Smooth muscle cell (in vitro differentiated cells): ENCODE results near the gene ZNF83. TPM values are rescaled to one million over a fixed set of nuclear protein-coding genes. Genes with fewer than 3 reads are reported as not detected.
A peak's percentile ranks its signal among the peaks of the same experiment; 100 is the strongest.

Experiments
- DNase-seq: peaks from one replicate; lab custom pipeline; 2025; ENCODE audit not compliant: unreplicated experiment; lab: John Stamatoyannopoulos, UW
- H2AFZ ChIP-seq: fragments of 200-600 bp; sonication (generic); 2 replicates; pipeline ENCODE4 v1.6.0; 2016; ENCODE audit warnings: antibody characterized with exemption, low read depth, mild to moderate bottlenecking
- H3F3A ChIP-seq: fragments of 200-600 bp; sonication (generic); 2 replicates; pipeline ENCODE4 v1.6.0; 2017; ENCODE audit warnings: antibody characterized with exemption, low read depth
- H3K27ac ChIP-seq: fragments of 200-600 bp; sonication (generic); 2 replicates; pipeline ENCODE4 v1.5.1; 2016; ENCODE audit warnings: low read depth, mild to moderate bottlenecking
- H3K27me3 ChIP-seq: fragments of 200-600 bp; sonication (generic); 2 replicates; pipeline ENCODE4 v1.6.1; 2016; ENCODE audit warnings: low read depth, mild to moderate bottlenecking
- H3K36me3 ChIP-seq: fragments of 200-600 bp; sonication (generic); 2 replicates; pipeline ENCODE4 v1.5.1; 2016; ENCODE audit warnings: low read depth
- H3K4me1 ChIP-seq: fragments of 200-600 bp; sonication (generic); 2 replicates; pipeline ENCODE4 v1.5.1; 2016; ENCODE audit warnings: low read depth
- H3K4me2 ChIP-seq: fragments of 200-600 bp; sonication (generic); 2 replicates; pipeline ENCODE4 v1.6.0; 2016; ENCODE audit warnings: mild to moderate bottlenecking
- H3K4me3 ChIP-seq: fragments of 200-600 bp; sonication (generic); 2 replicates; pipeline ENCODE4 v1.5.1; 2016; ENCODE audit warnings: mild to moderate bottlenecking
- H3K79me2 ChIP-seq: fragments of 200-600 bp; sonication (generic); 2 replicates; pipeline ENCODE4 v1.6.0; 2016; ENCODE audit warnings: low read depth, mild to moderate bottlenecking
- H3K9ac ChIP-seq: fragments of 200-600 bp; sonication (generic); 2 replicates; pipeline ENCODE4 v1.6.0; 2016; ENCODE audit warnings: low read depth
- H3K9me3 ChIP-seq: fragments of 200-600 bp; sonication (generic); replicated peaks from 2 replicates; pipeline ENCODE4 v1.5.1; 2016; ENCODE audit warnings: low read depth
- H4K20me1 ChIP-seq: fragments of 200-600 bp; sonication (generic); 2 replicates; pipeline ENCODE4 v1.6.0; 2016; ENCODE audit warnings: low read depth
- CTCF ChIP-seq: fragments of 200-600 bp; sonication (generic); IDR thresholded peaks from 2 replicates; pipeline ENCODE4 v1.5.1; 2017; ENCODE audit warnings: borderline replicate concordance, mild to moderate bottlenecking, antibody characterized with exemption; ENCODE audit not compliant: insufficient read depth, poor library complexity, severe bottlenecking
- WGBS: methylation state at CpG from one replicate; pipeline ENCODE4 v1.1.7; 2016; ENCODE audit warnings: low lambda C conversion rate; 5-methylcytosine and 5-hydroxymethylcytosine counted together
- polyA plus RNA-seq: library from polyadenylated mRNA; unstranded; fragments of >200 nt; fragmentation: Nextera tagmentation; extraction: Ambion mirVana; gene quantifications from 2 replicates; pipeline ENCODE4 v1.2.1, GENCODE V29; 2016
- total RNA-seq: library from RNA; depleted of rRNA; stranded (reverse); fragments of >200 nt; gene quantifications from 2 replicates; pipeline ENCODE4 v1.2.3, GENCODE V29; 2014

Gene ZNF83
- total and polyA plus RNA-seq, 2 experiments from 2014 or later: 20.6 to 60.0 TPM

- H3K9ac ChIP-seq: peak overlapping the region; percentile 48
- WGBS: 31% methylated on average over 4 of the region's 4 CpGs
- no peak overlapping the region for H2AFZ ChIP-seq
- no peaks in the 10 kb centered on the region for H3K9me3 ChIP-seq
- peaks cover 2% of the 10 kb centered on the region for H3K36me3 ChIP-seq
- DNase-seq: no peak
- H4K20me1 ChIP-seq: no peaks in the 10 kb centered on the region
- no peaks in the 10 kb centered on the region for H3K27me3 ChIP-seq
- TF ChIP-seq CTCF: no peak
- peaks cover 20% of the 10 kb centered on the region for H3F3A ChIP-seq
- H3K4me1 ChIP-seq: peaks cover 7% of the 10 kb centered on the region
- peak overlapping the region; percentile 61 for H3K4me2 ChIP-seq
- H3K4me3 ChIP-seq: no peak overlapping the region
- H3K79me2 ChIP-seq: no peaks in the 10 kb centered on the region
- peak overlapping the region; percentile 85 for H3K27ac ChIP-seq
Measured at GRCh38 chr19:52648336-52649016, 10.3 kb upstream of the ZNF83 start.

GRCh38 chr19:52646571-52647217 is 8.5 kb upstream of the ZNF83 start:
- Histone ChIP-seq H4K20me1 (no peaks in the 10 kb centered on the region), H2AFZ (no peak overlapping the region), H3K9ac (no peak overlapping the region), H3K27ac (no peak overlapping the region), H3K4me2 (no peak overlapping the region), H3K4me1 (peaks cover 7% of the 10 kb centered on the region), H3K36me3 (no peaks in the 10 kb centered on the region), H3K79me2 (no peaks in the 10 kb centered on the region), H3F3A (peaks cover 20% of the 10 kb centered on the region), H3K27me3 (no peaks in the 10 kb centered on the region), H3K9me3 (no peaks in the 10 kb centered on the region), H3K4me3 (no peak overlapping the region)
- no peak for TF ChIP-seq CTCF
- no peak for DNase-seq
- WGBS: 100% methylated on average over 1 of the region's 1 CpG

GRCh38 chr19:52640916-52641315 is 2.8 kb upstream of the ZNF83 start:
- H2AFZ ChIP-seq: no peak overlapping the region
- H3K27ac ChIP-seq: no peak overlapping the region
- no peaks in the 10 kb centered on the region for H4K20me1 ChIP-seq

More at GRCh38 chr19:52640916-52641315, 2.8 kb upstream of the ZNF83 start:
- Histone ChIP-seq H3K4me3 (no peak overlapping the region), H3K4me1 (no peaks in the 10 kb centered on the region), H3K9ac (no peak overlapping the region), H3K36me3 (no peaks in the 10 kb centered on the region), H3F3A (peaks cover 10% of the 10 kb centered on the region), H3K27me3 (no peaks in the 10 kb centered on the region), H3K4me2 (no peak overlapping the region), H3K79me2 (peaks cover 4% of the 10 kb centered on the region), H3K9me3 (no peaks in the 10 kb centered on the region)
- WGBS: 89% methylated on average over 11 of the region's 14 CpGs
- DNase-seq: no peak
- no peak for TF ChIP-seq CTCF
